ENCODE measurements around the gene CHMP5.
A peak's percentile ranks its signal among the peaks of the same experiment; 100 is the strongest.

Gene CHMP5

GRCh38 chr9:33223696-33224095 is 41.2 kb upstream of the CHMP5 start:
- Histone ChIP-seq H3K27ac (no peak overlapping the region), H3K4me2 (no peak overlapping the region), H3K79me2 (ENCODE audit: insufficient read depth, low read depth) (no peaks in the 10 kb centered on the region), H4K20me1 (ENCODE audit: insufficient read depth) (no peaks in the 10 kb centered on the region), H3K36me3 (ENCODE audit: insufficient read depth) (no peaks in the 10 kb centered on the region), H3K4me3 (IDR thresholded peaks at IDR 0.05; ENCODE audit: insufficient read depth, low read depth, low read length) (no peak overlapping the region), H2AFZ (ENCODE audit: low read depth) (no peak overlapping the region), H3K27me3 (ENCODE audit: insufficient read depth, low read depth) (no peaks in the 10 kb centered on the region), H3K4me1 (ENCODE audit: low read depth, poor library complexity, severe bottlenecking) (peaks cover 47% of the 10 kb centered on the region), H3K9ac (no peak overlapping the region)
- no peak for TF ChIP-seq CTCF (conservative IDR thresholded peaks at IDR 0.05; ENCODE audit: low read depth, low read length)

- Histone ChIP-seq H2AFZ (ENCODE audit: low read depth) (peak overlapping the region; percentile 11; the same call in 1 of the 2 replicates), H3K4me2 (0 out of 2 replicates have a peak overlapping the region, but pooled peaks have one; percentile 3), H3K27ac (no peak overlapping the region)
Observed at GRCh38 chr9:33225319-33226147, 39.3 kb upstream of the CHMP5 start.

GRCh38 chr9:33227008-33227398 is 37.8 kb upstream of the CHMP5 start:
- Histone ChIP-seq H3K4me3 (IDR thresholded peaks at IDR 0.05; ENCODE audit: insufficient read depth, low read depth, low read length) (no peak overlapping the region), H3K27ac (no peak overlapping the region), H4K20me1 (ENCODE audit: insufficient read depth) (no peaks in the 10 kb centered on the region), H3K79me2 (ENCODE audit: insufficient read depth, low read depth) (no peaks in the 10 kb centered on the region), H3K4me2 (no peak overlapping the region), H3K4me1 (ENCODE audit: low read depth, poor library complexity, severe bottlenecking) (peaks cover 22% of the 10 kb centered on the region), H2AFZ (ENCODE audit: low read depth) (no peak overlapping the region), H3K9ac (no peak overlapping the region), H3K36me3 (ENCODE audit: insufficient read depth) (no peaks in the 10 kb centered on the region), H3K27me3 (ENCODE audit: insufficient read depth, low read depth) (no peaks in the 10 kb centered on the region)
- no peak for TF ChIP-seq CTCF (conservative IDR thresholded peaks at IDR 0.05; ENCODE audit: low read depth, low read length)

More at GRCh38 chr9:33225319-33226147, 39.3 kb upstream of the CHMP5 start:
- Histone ChIP-seq H4K20me1 (ENCODE audit: insufficient read depth) (no peaks in the 10 kb centered on the region), H3K4me1 (ENCODE audit: low read depth, poor library complexity, severe bottlenecking) (peaks cover 36% of the 10 kb centered on the region), H3K4me3 (IDR thresholded peaks at IDR 0.05; ENCODE audit: insufficient read depth, low read depth, low read length) (no peak overlapping the region), H3K36me3 (ENCODE audit: insufficient read depth) (no peaks in the 10 kb centered on the region), H3K79me2 (ENCODE audit: insufficient read depth, low read depth) (no peaks in the 10 kb centered on the region), H3K9ac (no peak overlapping the region), H3K27me3 (ENCODE audit: insufficient read depth, low read depth) (no peaks in the 10 kb centered on the region)
- TF ChIP-seq CTCF (conservative IDR thresholded peaks at IDR 0.05; ENCODE audit: low read depth, low read length): peak; percentile 84

- no peak overlapping the region for H3K27ac ChIP-seq
Observed at GRCh38 chr9:33227741-33228140, 37.1 kb upstream of the CHMP5 start.

More at GRCh38 chr9:33227741-33228140, 37.1 kb upstream of the CHMP5 start:
- Histone ChIP-seq H3K4me1 (ENCODE audit: low read depth, poor library complexity, severe bottlenecking) (peaks cover 14% of the 10 kb centered on the region), H3K79me2 (ENCODE audit: insufficient read depth, low read depth) (no peaks in the 10 kb centered on the region), H3K9ac (no peak overlapping the region), H4K20me1 (ENCODE audit: insufficient read depth) (no peaks in the 10 kb centered on the region), H3K36me3 (ENCODE audit: insufficient read depth) (no peaks in the 10 kb centered on the region), H3K27me3 (ENCODE audit: insufficient read depth, low read depth) (no peaks in the 10 kb centered on the region), H3K4me2 (no peak overlapping the region), H2AFZ (ENCODE audit: low read depth) (no peak overlapping the region), H3K4me3 (IDR thresholded peaks at IDR 0.05; ENCODE audit: insufficient read depth, low read depth, low read length) (no peak overlapping the region)
- TF ChIP-seq CTCF (conservative IDR thresholded peaks at IDR 0.05; ENCODE audit: low read depth, low read length): no peak

Data from KMS-11 (cell line).